HepG2 (cell line): ENCODE measurements around the gene COL9A3. TPM values are rescaled to one million over a fixed set of nuclear protein-coding genes. Genes with fewer than 3 reads are reported as not detected.

Experiments
- ATAC-seq: fragments of 200-7000 bp; cut with Tn5 transposase; 3 replicates; pipeline ENCODE4 v1.9.1; 2020; ENCODE audit warnings: mild to moderate bottlenecking, moderate library complexity
- BruUV-seq: library from RNA; stranded (reverse); fragments of 400-500 nt; replicated peaks from 2 replicates; lab custom pipeline; 2021; lab: Mats Ljungman, UMichigan
- CTCF ChIA-PET: fragments of 300-600 bp; formaldehyde crosslinking; extraction: SDS; loops from one replicate; lab custom pipeline; 2021; ENCODE audit warnings: low total read pairs, inconsistent platforms, low intra/inter-chr PET ratio; lab: Yijun Ruan, JAX
- POLR2A ChIA-PET: fragments of 350-600 bp; sonication (Branson Sonifier 250); formaldehyde crosslinking; loops from one replicate; lab custom pipeline; 2020; ENCODE audit warnings: antibody characterized with exemption, inconsistent platforms; lab: Yijun Ruan, JAX
- DNase-seq: peaks from one replicate; pipeline ENCODE4 v3.0.0-alpha.2; 2015; ENCODE audit warnings: low spot score
- FAIRE-seq: peaks from 3 replicates; lab custom pipeline; 2011; peaks lifted over from hg19 to GRCh38; lab: Jason Lieb, UNC
- H2AFZ ChIP-seq: one replicate; pipeline ENCODE4 v1.6.1; 2011; ENCODE audit warnings: low read length, inconsistent platforms
- H3K27ac ChIP-seq: fragments of 300-600 bp; 3 replicates; pipeline ENCODE4 v1.8.0; 2011; ENCODE audit warnings: mixed run types, mild to moderate bottlenecking, mixed read lengths, low read length, inconsistent platforms; ENCODE audit not compliant: insufficient read depth; ENCODE audit errors: extremely low read length
- H3K27me3 ChIP-seq, 2 experiments: fragments of 200-600 bp in 1 of 2; 2 replicates in 1 of 2; 3 replicates in 1 of 2; pipeline versions ENCODE4 v1.6.0 to v1.8.0; 2011; ENCODE audit warnings: low read length in 2 of 2, mild to moderate bottlenecking in 2 of 2, moderate library complexity in 2 of 2, inconsistent platforms in 1 of 2; ENCODE audit not compliant: insufficient read depth in 2 of 2, control insufficient read depth in 1 of 2
- H3K36me3 ChIP-seq, 2 experiments: fragments of 200-600 bp in 1 of 2; replicated peaks in 1 of 2; 2 replicates in 1 of 2; 3 replicates in 1 of 2; pipeline versions ENCODE4 v1.5.1 to v1.8.0; 2011; ENCODE audit warnings: low read length in 2 of 2, inconsistent platforms in 1 of 2; ENCODE audit not compliant: insufficient read depth in 2 of 2, control insufficient read depth in 1 of 2
- H3K4me1 ChIP-seq: 2 replicates; pipeline ENCODE4 v1.5.1; 2012; ENCODE audit warnings: low read length, inconsistent platforms; ENCODE audit not compliant: insufficient read depth
- H3K4me2 ChIP-seq: 2 replicates; pipeline ENCODE4 v1.6.0; 2011; ENCODE audit warnings: low read depth, low read length, inconsistent platforms
- H3K4me3 ChIP-seq, 3 experiments: fragments of 200-600 bp in 1 of 3; sonication (generic), shearing (Covaris generic) in 1 of 3; replicated peaks in 1 of 3; 2 replicates each; pipeline ENCODE4 v1.5.1; 2011 to 2016; ENCODE audit warnings: low read length in 3 of 3, inconsistent platforms in 2 of 3, low read depth in 2 of 3, mild to moderate bottlenecking in 2 of 3, control low read depth in 1 of 3, mixed read lengths in 1 of 3; ENCODE audit not compliant: insufficient read depth in 1 of 3
- H3K79me2 ChIP-seq: one replicate; pipeline ENCODE4 v1.6.1; 2011; ENCODE audit warnings: low read length, inconsistent platforms; ENCODE audit not compliant: insufficient read depth
- H3K9ac ChIP-seq: 2 replicates; pipeline ENCODE4 v1.6.0; 2011; ENCODE audit warnings: mild to moderate bottlenecking, low read depth, low read length, inconsistent platforms; ENCODE audit not compliant: insufficient read depth
- H3K9me3 ChIP-seq: 2 replicates; pipeline ENCODE4 v1.5.1; 2012; ENCODE audit warnings: mild to moderate bottlenecking, low read length
- H4K20me1 ChIP-seq: 2 replicates; pipeline ENCODE4 v1.6.0; 2011; ENCODE audit warnings: inconsistent platforms, mild to moderate bottlenecking, low read length, moderate library complexity; ENCODE audit not compliant: insufficient read depth
- ATRX ChIP-seq: sonication (generic); formaldehyde crosslinking; IDR thresholded peaks from 2 replicates; pipeline ENCODE4 v1.4.0; 2020; ENCODE audit warnings: missing genetic modification reagents, borderline replicate concordance
- MEIS2 ChIP-seq: sonication (generic); formaldehyde crosslinking; IDR thresholded peaks from 2 replicates; pipeline ENCODE4 v1.9.0; 2021; ENCODE audit warnings: mild to moderate bottlenecking, missing genetic modification reagents
- RELA ChIP-seq: sonication (generic); formaldehyde crosslinking; IDR thresholded peaks from 2 replicates; pipeline ENCODE4 v1.4.0; 2020; ENCODE audit warnings: missing genetic modification reagents
- SIN3B ChIP-seq: fragments of 150-350 bp; IDR thresholded peaks from 2 replicates; pipeline ENCODE4 v1.6.1; 2014; ENCODE audit warnings: low read length
- XRCC5 ChIP-seq: fragments of 200-400 bp; formaldehyde crosslinking; optimal IDR thresholded peaks from 2 replicates; pipeline ENCODE3; 2017; ENCODE audit warnings: mild to moderate bottlenecking, low read length
- ZBTB1 ChIP-seq: sonication (generic); formaldehyde crosslinking; IDR thresholded peaks from 2 replicates; pipeline ENCODE4 v1.4.0; 2020; ENCODE audit warnings: missing genetic modification reagents, borderline replicate concordance
- ZBTB7B ChIP-seq: sonication (generic); formaldehyde crosslinking; IDR thresholded peaks from 2 replicates; pipeline ENCODE4 v1.4.0; 2020; ENCODE audit warnings: missing genetic modification reagents
- ZNF354B ChIP-seq: sonication (generic); formaldehyde crosslinking; IDR thresholded peaks from 2 replicates; pipeline ENCODE4 v1.8.0; 2022; ENCODE audit warnings: mild to moderate bottlenecking, missing genetic modification reagents
- ZNF777 ChIP-seq: sonication (generic); formaldehyde crosslinking; IDR thresholded peaks from 2 replicates; pipeline ENCODE4 v1.4.0; 2020; ENCODE audit warnings: missing genetic modification reagents
- ZNF788 ChIP-seq: sonication (generic); formaldehyde crosslinking; IDR thresholded peaks from 2 replicates; pipeline ENCODE4 v1.5.0; 2020; ENCODE audit warnings: mild to moderate bottlenecking, missing genetic modification reagents, borderline replicate concordance
- WGBS: methylation state at CpG from one replicate; pipeline ENCODE4 v1.1.6; 2017; ENCODE audit warnings: low lambda C conversion rate; 5-methylcytosine and 5-hydroxymethylcytosine counted together
- in situ Hi-C: cut with HindIII; loops from 2 replicates; pipeline ENCODE4 v1.10.0; 2017; ENCODE audit warnings: low pct_unique_long_range_greater_than_20kb; ENCODE audit not compliant: extremely low pct_ligation_motif_present
- intact Hi-C: fragments of 100-400 bp; cut with micrococcal nuclease; formaldehyde crosslinking; loops from one replicate; pipeline ENCODE4 v1.10.0; 2022; ENCODE audit not compliant: unreplicated experiment
- polyA plus RNA-seq, 8 experiments: library from polyadenylated mRNA; depleted of rRNA in 3 of 8; stranded (reverse) in 7 of 8; unstranded in 1 of 8; fragments of >200 nt; fragmentation: Illumina TruSeq in 4 of 8; extraction: Trizol in 4 of 8; gene quantifications; 2 replicates each; pipeline versions ENCODE4 v1.2.1 to v1.2.3, GENCODE V29; 2011 to 2016; ENCODE audit warnings: low read depth in 4 of 8, missing spikeins in 1 of 8, mixed read lengths in 1 of 8; ENCODE audit not compliant: insufficient read depth in 1 of 8
- total RNA-seq, 5 experiments: library from RNA; depleted of rRNA; stranded (reverse); fragments of >200 nt; fragmentation: Illumina TruSeq; extraction: Trizol; gene quantifications; 2 replicates each; pipeline ENCODE4 v1.2.3, GENCODE V29; 2016; ENCODE audit warnings: low read depth in 1 of 5
- TF ChIP-seq, protein P1 (sequence below): IDR thresholded peaks from 2 replicates; pipeline ENCODE4 v1.6.1; 2016; ENCODE audit warnings: missing biosample characterization, missing genetic modification reagents, low read depth
- TF ChIP-seq, protein P2 (sequence below), 2 experiments: fragments of 450-650 bp in 1 of 2; sonication (generic) in 1 of 2; formaldehyde crosslinking in 1 of 2; IDR thresholded peaks; 2 replicates each; pipeline versions ENCODE4 v1.6.1 to v1.8.0; 2016 to 2022; ENCODE audit warnings: antibody characterized with exemption in 1 of 2, mild to moderate bottlenecking in 1 of 2, missing genetic modification reagents in 1 of 2

COL9A3 gene
- total and polyA plus RNA-seq, 2 of the 13 experiments (the other 11 are each of a cell fraction or from before 2014, with no cell fraction given), result 155 to 204 TPM

DNA sequence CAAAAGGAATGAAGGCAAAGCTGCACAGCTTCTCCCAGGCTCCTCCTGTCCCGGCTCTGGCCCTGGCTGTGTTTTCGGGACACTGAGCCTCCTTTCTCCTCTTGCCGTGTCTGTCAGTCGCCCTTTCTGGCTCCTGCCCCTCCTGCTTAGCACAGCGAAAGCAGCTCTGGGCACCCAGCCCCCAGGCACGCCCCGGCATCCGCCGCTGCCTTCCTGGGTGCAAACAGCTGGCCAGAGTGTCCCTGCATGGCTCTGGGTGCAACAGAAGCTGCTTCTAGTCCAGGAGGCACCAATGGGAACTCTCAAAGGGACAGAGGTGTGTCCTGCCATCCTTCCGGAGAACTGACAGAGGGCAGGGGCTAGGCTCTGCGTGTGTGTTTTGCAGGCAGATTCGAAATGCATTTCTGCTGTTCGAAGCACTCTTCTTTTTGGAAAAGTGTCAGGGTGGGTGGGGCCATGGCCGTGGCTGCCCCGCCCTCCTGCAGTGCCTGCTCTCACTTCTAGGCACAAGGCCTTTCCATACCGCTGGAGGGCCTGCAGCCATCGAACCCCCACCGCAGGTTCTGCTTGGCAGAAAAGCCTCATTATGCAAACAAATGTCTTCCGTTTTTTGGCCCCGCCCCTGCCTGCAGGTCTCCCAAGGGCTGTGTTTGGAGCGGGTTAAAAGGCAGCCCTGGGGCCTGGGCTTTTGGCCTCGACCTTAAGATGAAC lies 15.5 kb downstream of the COL9A3 start:
- H3K4me1 ChIP-seq, result peaks cover 23% of the 10 kb centered on the region
- no peak overlapping the region for H3K27ac ChIP-seq
- H2AFZ ChIP-seq, result no peak overlapping the region
- ChIA-PET CTCF (no interaction called here), POLR2A (interaction anchor here (1.0 to 3.2 kb wide), 7 partner anchors 8 to 122 kb away, joined by 3 to 22 read pairs (median 5); partner anchors contain the start of gene TCFL5)
- H3K4me3 ChIP-seq, result peak overlapping the region in 1 of 3 experiments; percentile 8; a peak in 1 of 6 replicates
- no TSS peak for BruUV-seq
- no peak for DNase-seq
- peak overlapping the region; percentile 33 for H3K4me2 ChIP-seq
- intact Hi-C loops (no loop called here), in situ Hi-C loops (no loop called here)
- ATAC-seq, result peak; percentile 23
- H4K20me1 ChIP-seq, result no peaks in the 10 kb centered on the region
- H3K9ac ChIP-seq, result no peak overlapping the region
- no peaks in the 10 kb centered on the region for H3K79me2 ChIP-seq
- peaks cover 14 to 21% of the 10 kb centered on the region in 2 experiments; a peak in 4 of 5 replicates for H3K36me3 ChIP-seq
- no peaks in the 10 kb centered on the region for H3K27me3 ChIP-seq
- peak; percentile 52 for FAIRE-seq
- no peaks in the 10 kb centered on the region for H3K9me3 ChIP-seq
- whole genome bisulfite sequencing, result 75% methylated on average over 21 of the region's 22 CpGs
- no peak for TF ChIP-seq ATRX
- TF ChIP-seq ZBTB7B (CRISPR knock-in tag), result no peak
- TF ChIP-seq XRCC5, result no peak
- no peak for TF ChIP-seq MEIS2 (CRISPR knock-in tag)
- TF ChIP-seq, protein P1, sequence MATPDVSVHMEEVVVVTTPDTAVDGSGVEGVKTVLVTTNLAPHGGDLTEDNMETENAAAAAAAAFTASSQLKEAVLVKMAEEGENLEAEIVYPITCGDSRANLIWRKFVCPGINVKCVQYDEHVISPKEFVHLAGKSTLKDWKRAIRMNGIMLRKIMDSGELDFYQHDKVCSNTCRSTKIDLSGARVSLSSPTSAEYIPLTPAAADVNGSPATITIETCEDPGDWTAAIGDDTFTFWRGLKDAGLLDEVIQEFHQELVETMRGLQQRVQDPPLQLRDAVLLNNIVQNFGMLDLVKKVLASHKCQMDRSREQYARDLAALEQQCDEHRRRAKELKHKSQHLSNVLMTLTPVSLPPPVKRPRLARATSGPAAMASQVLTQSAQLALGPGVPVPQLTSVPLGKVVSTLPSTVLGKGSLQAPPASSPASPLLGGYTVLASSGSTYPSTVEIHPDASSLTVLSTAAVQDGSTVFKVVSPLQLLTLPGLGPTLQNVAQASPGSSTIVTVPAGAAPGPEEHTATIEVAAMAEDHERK (CRISPR knock-in tag), result no peak
- TF ChIP-seq ZNF777, result peak; percentile 20; the same call in 1 of the 2 replicates
- TF ChIP-seq, protein P2, sequence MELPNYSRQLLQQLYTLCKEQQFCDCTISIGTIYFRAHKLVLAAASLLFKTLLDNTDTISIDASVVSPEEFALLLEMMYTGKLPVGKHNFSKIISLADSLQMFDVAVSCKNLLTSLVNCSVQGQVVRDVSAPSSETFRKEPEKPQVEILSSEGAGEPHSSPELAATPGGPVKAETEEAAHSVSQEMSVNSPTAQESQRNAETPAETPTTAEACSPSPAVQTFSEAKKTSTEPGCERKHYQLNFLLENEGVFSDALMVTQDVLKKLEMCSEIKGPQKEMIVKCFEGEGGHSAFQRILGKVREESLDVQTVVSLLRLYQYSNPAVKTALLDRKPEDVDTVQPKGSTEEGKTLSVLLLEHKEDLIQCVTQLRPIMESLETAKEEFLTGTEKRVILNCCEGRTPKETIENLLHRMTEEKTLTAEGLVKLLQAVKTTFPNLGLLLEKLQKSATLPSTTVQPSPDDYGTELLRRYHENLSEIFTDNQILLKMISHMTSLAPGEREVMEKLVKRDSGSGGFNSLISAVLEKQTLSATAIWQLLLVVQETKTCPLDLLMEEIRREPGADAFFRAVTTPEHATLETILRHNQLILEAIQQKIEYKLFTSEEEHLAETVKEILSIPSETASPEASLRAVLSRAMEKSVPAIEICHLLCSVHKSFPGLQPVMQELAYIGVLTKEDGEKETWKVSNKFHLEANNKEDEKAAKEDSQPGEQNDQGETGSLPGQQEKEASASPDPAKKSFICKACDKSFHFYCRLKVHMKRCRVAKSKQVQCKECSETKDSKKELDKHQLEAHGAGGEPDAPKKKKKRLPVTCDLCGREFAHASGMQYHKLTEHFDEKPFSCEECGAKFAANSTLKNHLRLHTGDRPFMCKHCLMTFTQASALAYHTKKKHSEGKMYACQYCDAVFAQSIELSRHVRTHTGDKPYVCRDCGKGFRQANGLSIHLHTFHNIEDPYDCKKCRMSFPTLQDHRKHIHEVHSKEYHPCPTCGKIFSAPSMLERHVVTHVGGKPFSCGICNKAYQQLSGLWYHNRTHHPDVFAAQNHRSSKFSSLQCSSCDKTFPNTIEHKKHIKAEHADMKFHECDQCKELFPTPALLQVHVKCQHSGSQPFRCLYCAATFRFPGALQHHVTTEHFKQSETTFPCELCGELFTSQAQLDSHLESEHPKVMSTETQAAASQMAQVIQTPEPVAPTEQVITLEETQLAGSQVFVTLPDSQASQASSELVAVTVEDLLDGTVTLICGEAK (IDR thresholded peaks at IDR 0.05), result no peak
- TF ChIP-seq, protein P2 (CRISPR knock-in tag; IDR thresholded peaks at IDR 0.05), result peak; percentile 13; the same call in 1 of the 2 replicates
- TF ChIP-seq ZNF788 (CRISPR knock-in tag), result no peak
- no peak for TF ChIP-seq SIN3B
- TF ChIP-seq RELA (CRISPR knock-in tag), result no peak
- no peak for TF ChIP-seq ZNF354B
- TF ChIP-seq ZBTB1 (CRISPR knock-in tag), result 0 out of 2 replicates have a peak, but pooled peaks have one; percentile 32
